GM21526 (cell line): ENCODE results near the gene IL1A.

ENCODE experiments used
- ATAC-seq: cut with Tn5 transposase; IDR thresholded peaks from one replicate; pipeline ENCODE4 v1.9.1; 2021; ENCODE audit warnings: moderate library complexity; ENCODE audit not compliant: unreplicated experiment, low FRiP score

Gene IL1A

DNA sequence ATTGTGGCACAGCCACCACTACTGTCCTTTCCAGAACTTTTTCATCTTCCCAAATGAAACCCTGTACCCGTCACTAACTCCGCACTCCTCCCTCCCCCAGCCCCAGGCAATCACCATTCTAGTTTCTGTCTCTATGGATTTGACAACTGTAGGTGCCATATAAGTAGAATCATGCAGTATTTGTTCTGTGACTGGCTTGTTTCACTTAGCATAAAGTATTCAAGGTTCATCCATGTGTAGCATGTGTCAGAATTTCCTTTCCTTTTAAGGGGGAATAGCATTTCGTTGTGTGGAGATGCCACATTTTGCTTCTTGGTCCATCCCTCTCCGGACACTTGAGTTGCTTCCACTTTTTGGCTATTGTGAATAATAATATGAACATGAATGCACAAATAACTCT, 19.0 kb downstream of the IL1A start:
- ATAC-seq = no peak

GRCh38 chr2:112764071-112765044, 19.9 kb downstream of the IL1A start, which contains the start of gene CKAP2L:
TSS of gene CKAP2L (minus strand) at chr2:112764609. CDS start at chr2:112764598, 11 bp downstream.
- ATAC-seq = peak; percentile 95

GRCh38 chr2:112762276-112762675, 22.0 kb downstream of the IL1A start:
- no peak for ATAC-seq

DNA sequence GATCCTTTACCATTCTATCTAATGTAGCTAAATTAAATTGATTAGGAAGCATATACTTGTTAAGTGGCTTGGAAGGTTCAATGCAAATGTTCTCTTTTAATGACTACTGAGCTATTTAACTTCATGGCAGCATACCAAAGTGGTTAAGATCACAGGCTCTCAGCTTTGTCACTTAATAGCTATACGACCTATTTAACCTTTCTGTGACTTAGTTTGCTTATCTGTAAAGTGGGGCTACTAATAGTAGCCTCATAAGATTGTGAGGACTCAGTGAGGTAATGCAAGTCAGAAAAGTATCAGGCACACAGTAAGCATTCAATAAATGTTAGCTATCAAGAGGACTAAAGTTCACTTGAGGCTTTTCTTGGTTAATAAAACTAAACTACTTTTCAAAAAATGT, 24.1 kb downstream of the IL1A start:
- no peak for ATAC-seq

GRCh38 chr2:112758711-112759110, 25.6 kb downstream of the IL1A start:
- ATAC-seq = no peak

GRCh38 chr2:112757265-112757664, 27.0 kb downstream of the IL1A start:
- no peak for ATAC-seq

GRCh38 chr2:112756207-112756606, 28.1 kb downstream of the IL1A start:
- no peak for ATAC-seq

DNA sequence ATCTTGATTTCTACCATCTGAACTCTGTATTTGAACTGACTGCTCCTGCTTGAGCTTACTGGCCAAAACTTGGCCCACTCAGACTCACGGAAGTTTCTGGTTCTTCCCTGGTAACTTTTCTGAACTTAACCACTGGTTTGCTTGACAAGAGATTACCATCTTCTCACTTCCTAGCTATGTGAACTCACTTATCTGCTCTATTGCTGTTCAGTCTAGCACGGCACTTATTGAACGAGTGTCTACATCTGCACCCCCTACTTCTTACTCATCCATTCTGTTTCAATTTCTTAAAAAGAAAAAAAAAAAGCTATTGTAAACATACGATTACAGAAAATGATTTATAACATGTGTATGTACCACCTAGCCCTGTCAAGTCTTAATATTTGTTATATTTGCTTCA, 28.8 kb downstream of the IL1A start:
- no peak for ATAC-seq

- ATAC-seq = no peak
Observed at GRCh38 chr2:112754564-112754963, 29.7 kb downstream of the IL1A start.

- ATAC-seq = no peak
Observed at GRCh38 chr2:112752667-112753066, 31.6 kb downstream of the IL1A start.

- no peak for ATAC-seq
Observed at GRCh38 chr2:112751451-112752197, 32.7 kb downstream of the IL1A start.

GRCh38 chr2:112750560-112750843, 33.8 kb downstream of the IL1A start:
- no peak for ATAC-seq

GRCh38 chr2:112749755-112750559, 34.3 kb downstream of the IL1A start:
- no peak for ATAC-seq

DNA sequence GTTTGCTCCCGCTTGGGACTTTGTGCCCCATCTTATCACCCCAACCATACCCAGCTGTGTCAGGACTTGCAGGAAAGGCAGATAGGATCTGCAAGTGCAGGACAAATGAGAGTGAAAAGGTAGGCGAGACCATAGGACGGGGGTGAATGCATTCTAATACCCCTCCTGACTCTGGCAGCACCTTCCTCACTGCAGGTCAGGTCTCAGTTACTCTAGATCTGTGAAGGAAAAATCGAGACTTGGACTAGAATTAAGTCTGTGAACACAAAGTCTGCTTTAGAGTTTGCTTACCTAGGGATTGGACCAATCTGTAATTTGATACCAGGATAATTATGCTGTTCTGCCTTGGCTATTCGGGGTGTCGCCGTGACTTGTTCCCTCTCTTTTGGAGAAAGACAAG, 43.8 kb downstream of the IL1A start:
- ATAC-seq = no peak

GRCh38 chr2:112737542-112738232, 46.6 kb downstream of the IL1A start:
- no peak for ATAC-seq

GRCh38 chr2:112733871-112734270, 50.4 kb downstream of the IL1A start:
- no peak for ATAC-seq

DNA sequence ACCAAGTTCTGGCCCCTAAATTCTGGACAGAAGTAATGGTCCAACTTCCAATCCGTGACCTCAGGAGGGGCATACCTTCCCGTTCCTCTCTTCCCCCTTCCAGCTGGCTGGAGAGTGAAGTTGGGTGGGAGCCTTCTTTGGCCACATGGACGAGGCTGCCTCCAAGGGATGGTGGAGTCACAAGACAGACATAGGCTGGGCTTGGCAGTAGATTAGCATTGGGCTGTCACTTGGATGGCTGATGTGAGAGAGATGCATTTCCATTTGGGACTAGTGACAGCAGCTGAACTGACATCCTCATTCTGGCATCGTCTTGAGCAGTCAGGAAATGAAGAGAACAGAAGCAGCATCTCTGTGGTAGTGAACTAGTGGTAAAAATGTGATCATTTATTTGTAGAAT, 50.8 kb downstream of the IL1A start:
- no peak for ATAC-seq

GRCh38 chr2:112731479-112731878, 52.8 kb downstream of the IL1A start:
- ATAC-seq = no peak

GRCh38 chr2:112730791-112731190, 53.5 kb downstream of the IL1A start:
- no peak for ATAC-seq

- ATAC-seq = no peak
Observed at GRCh38 chr2:112730216-112730615, 54.1 kb downstream of the IL1A start.
